SK-N-DZ (cell line): ENCODE data around the gene NTM.
"Not testable (repeated sequence)": the region's sequence is repeated elsewhere in the genome, so short reads cannot be mapped to it uniquely, and the experiment has no call there.

Source experiments
- DNase-seq: peaks from one replicate; pipeline ENCODE4 v3.0.0-alpha.2; 2015; ENCODE audit warnings: low spot score

The NTM gene

GRCh38 chr11:131889760-131890581, 519.6 kb downstream of the NTM start:
- DNase-seq = no peak

GRCh38 chr11:131893103-131893890, 522.9 kb downstream of the NTM start:
- no peak for DNase-seq

DNA sequence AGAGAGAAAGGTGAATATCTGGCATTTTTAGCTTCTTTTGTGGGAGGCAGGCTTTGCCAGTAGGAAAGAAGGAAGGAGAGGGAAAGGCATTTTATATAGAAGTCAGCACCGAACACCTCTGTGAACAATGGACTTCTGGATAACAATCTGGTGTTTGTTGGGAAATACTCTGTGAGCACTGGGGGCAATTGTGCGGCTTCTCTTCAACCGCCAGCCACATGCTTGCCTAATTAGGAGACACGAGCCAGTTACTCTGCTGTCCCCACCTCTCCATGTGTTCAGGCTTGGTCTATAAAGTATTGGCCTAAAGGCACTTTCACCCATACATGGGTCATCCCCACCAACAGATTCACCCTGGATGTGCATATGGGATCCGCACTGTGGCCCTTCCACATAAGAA, 523.6 kb downstream of the NTM start:
- no peak for DNase-seq

- no peak for DNase-seq
These were observed 524.5 kb downstream of the NTM start for GRCh38 chr11:131894615-131895544.

- DNase-seq = no peak
These were observed 525.5 kb downstream of the NTM start for GRCh38 chr11:131895865-131896264.

DNA sequence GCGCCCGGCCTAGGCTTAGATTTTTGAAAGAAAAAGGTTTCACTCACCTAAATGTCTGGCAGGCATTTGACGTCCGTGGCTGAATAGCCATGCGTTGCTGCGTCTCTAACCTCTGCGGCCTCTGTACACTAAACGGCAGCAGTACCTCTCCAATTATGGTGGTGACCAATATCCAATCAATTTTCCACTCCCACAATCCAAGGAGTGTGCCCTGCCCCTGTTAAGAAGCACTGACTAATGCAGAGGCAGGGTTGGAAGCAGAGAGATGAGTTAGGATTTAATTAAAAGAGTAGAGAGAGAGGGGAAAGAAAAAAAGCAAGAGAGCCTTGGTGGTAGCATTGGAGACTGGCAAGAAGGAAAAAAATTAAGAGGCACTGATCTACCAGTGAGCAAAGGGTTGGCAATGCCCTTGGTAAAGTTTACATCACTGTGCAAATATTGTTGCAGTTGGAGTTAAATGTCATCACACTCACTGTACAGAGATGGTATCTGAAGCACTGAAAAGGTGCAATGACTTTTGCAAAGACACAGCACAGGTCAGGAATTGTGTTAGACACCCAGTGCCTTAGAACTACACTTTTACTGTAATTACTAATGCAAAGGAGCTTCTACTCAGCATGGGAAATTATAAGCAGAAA, 526.7 kb downstream of the NTM start:
- no peak for DNase-seq

DNA sequence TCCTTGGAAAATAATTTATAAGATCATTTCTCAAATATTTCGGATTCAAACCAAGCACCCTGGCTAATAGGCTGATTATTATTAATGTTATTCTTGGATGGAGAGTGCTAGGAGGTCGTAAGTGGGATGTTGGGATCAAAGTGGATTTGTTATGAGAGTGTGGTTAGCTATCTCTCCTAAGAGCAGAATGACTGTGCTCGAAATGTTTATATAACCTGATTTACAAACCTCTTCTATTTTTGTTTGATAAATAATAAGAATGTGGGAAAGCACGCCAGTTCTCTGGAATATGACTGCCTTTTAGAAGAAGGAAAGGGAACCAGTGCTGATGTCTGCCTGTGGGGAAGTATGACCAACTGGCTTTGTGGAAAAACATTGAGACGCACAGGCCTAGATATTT, 527.5 kb downstream of the NTM start:
- DNase-seq = no peak

GRCh38 chr11:131898949-131899348, 528.5 kb downstream of the NTM start:
- DNase-seq = no peak

DNA sequence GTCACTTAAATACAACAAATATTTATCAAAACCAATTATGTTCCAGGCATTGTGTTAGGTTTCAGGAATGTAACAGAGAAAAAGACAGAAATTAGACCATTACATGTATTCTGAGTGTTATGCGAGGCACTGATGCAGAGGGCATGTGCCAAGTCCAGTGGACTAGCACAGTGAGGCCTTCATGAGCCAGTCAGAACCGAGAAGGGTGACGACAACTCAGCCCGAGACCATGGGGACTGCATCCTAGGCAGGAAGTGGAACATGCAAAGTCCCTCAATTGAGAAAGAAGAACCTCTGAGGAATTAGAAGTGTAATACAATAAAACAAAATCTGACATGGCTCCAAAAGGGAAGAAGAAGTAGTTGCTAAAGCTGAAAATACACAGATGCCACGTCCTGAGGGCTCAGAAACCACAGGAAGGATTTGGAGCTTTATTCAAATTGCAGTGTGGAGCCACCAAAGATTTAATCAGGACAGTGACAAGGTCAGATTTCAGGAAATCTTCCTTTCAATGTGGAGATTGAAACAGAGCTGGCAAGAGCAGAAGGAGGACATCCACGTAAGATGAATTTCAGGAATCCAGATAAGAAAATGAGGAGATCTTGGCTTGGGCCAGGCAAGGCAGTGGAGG, 529.6 kb downstream of the NTM start:
- no peak for DNase-seq

GRCh38 chr11:131902421-131902820, 532.0 kb downstream of the NTM start:
- no peak for DNase-seq

GRCh38 chr11:131903074-131903473, 532.7 kb downstream of the NTM start:
- no peak for DNase-seq

GRCh38 chr11:131904756-131905155, 534.3 kb downstream of the NTM start:
- DNase-seq = no peak

GRCh38 chr11:131906963-131907362, 536.5 kb downstream of the NTM start:
- no peak for DNase-seq

DNA sequence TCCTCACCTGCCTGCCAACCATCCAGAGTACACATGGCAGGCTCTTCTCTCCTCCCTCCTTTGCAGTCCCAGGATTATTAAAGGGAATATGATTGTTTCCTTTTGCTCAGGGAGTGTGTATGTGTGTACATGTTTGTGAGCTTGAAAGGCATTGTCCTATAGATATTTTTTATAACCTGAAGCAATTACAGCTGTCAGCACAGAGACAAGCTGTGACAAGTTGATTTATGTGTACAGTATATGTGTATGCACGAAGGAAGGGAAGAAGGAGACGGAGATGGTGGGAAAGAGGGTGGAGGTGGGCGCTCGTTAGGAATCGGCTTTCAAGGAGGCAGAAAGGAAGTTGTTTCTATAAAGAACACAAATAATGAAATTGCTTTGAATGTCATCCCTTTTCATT, 537.0 kb downstream of the NTM start:
- DNase-seq = no peak

- no peak for DNase-seq
These were observed 537.9 kb downstream of the NTM start for GRCh38 chr11:131908316-131908715.

DNA sequence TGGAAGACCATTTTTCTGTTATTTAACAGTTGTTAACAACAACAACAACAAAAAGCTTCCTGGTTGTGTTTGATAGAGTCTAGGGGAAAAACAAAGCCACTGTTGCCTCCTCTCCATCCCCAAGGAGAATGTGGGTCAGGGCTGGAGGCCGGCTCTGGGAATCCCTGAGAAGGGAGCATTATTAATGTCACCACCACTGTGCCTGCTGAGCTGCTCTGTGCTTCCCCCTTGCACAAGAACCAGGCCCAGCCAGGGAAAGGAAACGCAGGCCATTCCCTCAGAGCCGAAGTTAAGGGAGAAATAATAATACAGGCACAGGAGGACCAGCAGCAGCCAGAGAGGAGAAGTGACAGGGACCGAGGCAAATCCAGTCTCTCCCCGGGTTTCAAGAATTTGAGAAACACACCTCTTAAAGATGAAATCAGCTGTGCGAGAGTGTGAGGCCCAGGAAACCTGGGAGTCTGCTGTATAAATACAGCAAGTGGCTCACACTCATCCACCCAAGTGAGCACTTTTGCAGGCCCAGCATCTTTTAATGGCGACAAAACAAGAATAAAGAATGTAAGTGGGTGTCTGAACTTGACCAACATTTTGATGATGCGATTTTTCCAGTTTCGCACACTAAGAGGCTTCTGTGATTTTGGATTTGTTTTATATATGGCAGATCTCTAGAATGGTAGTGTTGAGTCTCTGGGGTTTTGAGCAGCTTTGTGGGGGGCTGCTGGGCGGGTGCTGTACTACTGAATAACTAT, 539.2 kb downstream of the NTM start:
- no peak for DNase-seq

- no peak for DNase-seq
These were observed 539.7 kb downstream of the NTM start for GRCh38 chr11:131910178-131910522.

DNA sequence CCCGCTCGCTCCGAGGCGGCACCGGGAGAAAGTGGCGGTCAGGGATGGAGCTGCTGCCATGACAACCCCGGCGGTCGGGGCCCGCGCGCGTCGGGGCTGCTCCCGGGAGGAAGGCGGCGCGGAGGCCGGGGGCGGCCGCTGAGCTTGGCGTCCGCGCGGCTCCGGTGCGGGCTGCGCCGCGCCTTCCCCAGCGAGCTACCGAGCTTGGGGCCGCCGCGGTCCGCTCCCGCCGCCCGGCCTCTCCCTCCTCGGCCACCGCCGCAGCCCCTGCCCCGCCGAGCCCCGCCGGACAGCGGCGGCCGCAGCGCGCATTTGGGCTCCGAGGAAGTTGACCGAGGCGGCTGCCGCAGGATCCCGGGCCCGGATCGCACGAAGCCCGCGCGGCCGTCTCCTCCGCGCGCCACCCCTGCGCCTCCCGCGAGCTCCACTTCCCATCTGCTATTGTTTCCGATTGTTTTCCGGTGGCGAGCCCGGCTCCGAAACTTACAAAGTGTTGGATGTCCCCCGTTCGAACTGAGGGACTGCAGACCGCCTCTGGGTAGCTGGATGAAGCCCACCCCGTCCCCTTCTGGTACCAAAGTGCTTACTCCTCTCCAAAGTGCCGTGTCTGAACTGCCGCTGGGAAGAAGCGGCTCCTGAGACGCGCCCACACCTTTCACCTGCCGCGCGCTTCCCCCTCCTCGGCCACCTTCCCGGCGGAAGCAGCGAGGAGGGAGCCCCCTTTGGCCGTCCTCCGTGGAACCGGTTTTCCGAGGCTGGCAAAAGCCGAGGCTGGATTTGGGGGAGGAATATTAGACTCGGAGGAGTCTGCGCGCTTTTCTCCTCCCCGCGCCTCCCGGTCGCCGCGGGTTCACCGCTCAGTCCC, 540.3 kb downstream of the NTM start:
- no peak for DNase-seq

DNA sequence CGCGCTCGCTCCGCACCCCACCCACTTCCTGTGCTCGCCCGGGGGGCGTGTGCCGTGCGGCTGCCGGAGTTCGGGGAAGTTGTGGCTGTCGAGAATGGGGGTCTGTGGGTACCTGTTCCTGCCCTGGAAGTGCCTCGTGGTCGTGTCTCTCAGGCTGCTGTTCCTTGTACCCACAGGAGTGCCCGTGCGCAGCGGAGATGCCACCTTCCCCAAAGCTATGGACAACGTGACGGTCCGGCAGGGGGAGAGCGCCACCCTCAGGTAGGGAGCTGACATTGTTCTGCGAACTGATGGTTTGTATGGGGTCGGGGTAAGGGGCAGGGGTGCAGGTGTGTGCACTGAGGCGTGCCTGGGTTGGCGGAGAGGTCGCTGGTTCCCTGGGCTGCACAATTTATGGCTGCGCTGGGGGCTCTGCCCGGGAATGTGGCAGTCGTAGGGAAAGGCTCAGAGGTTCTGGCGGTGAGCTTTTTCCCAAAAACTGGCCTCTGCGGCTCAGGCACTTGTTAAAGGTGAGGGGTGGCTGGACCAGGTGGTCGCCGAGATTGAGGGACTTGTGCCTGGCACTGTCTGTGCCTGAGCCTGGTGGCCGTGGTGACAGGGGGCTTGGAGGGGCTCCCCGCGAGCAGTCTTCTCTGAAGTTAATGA, 541.1 kb downstream of the NTM start:
- not testable (repeated sequence) for DNase-seq
